Stimulated activated CD8-positive, alpha-beta memory T cell treated with anti-CD3 and anti-CD28 coated beads, Interleukin-2, amount 100 ng/mL, for 1 hour (primary cell): ENCODE data around the gene LYPLAL1.
"Not testable (repeated sequence)": the region's sequence is repeated elsewhere in the genome, so short reads cannot be mapped to it uniquely, and the experiment has no call there.

Experiments used
- DNase-seq, 2 donors: peaks; one replicate each; pipeline ENCODE4 v3.0.0-alpha.2; 2020; ENCODE audit warnings: low read depth in 2 of 2

The LYPLAL1 gene

GRCh38 chr1:219215477-219215876 lies 41.8 kb downstream of the LYPLAL1 start:
- DNase-seq, result no peak

DNA sequence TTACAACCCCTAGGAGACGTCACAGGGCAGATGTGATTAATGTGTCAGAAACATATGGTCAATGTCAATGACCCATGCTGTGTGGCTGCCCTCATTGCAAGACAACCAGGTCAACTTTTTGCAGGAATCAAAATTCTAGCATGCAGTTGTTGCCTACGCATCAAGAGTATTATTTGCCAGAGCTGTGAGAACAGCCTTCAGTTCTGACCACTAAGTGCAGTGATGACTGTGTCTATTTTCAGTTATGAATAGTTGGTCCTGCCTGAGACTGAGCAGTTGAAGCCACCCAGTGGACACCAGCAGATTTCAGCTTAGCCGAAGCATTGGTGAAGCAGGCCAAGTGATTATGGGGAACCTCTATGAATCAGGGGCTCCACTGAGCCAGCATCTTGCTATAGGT lies 47.3 kb downstream of the LYPLAL1 start:
- no peak for DNase-seq

DNA sequence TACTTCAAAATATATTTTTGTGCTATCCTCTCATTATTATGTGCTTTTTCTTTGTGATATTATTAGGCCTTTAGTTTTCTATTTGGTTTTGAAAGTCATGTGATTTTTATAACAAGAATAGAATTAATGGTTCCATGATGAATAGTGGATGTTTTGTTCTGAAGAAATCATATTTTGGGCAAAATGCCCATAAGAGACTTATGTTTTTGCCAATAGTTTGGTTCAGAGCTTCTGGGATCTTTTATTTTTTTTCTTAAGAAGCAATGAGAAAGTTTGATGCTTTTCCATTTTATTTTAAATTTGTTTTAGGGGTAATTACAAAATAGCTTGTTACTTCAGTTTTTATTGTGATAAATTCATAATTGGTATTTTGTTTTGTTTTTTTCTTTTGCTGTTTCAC lies 49.8 kb downstream of the LYPLAL1 start:
- DNase-seq, result no peak

DNA sequence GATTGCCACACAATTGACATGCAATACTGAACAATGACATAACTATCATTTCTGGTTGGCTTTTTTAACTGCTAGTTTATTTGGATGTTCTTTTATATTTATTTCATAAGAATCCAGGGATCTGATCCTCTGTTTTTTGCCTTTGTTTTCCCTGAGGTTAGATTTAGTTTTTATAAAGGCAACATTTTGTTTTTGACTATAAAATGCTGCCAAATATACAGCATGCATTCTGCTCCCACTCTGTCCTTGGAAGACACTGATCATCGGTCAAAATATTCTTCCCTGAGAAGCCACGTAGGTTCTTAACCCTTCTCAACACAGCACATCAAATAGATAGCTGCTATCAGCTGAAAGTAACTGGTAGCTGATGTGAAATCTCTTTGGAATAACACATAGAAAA lies 52.5 kb downstream of the LYPLAL1 start:
- DNase-seq, result no peak

- DNase-seq, result no peak
These were observed 53.8 kb downstream of the LYPLAL1 start for GRCh38 chr1:219227360-219228057.

GRCh38 chr1:219228058-219228419 lies 54.4 kb downstream of the LYPLAL1 start:
- no peak for DNase-seq

DNA sequence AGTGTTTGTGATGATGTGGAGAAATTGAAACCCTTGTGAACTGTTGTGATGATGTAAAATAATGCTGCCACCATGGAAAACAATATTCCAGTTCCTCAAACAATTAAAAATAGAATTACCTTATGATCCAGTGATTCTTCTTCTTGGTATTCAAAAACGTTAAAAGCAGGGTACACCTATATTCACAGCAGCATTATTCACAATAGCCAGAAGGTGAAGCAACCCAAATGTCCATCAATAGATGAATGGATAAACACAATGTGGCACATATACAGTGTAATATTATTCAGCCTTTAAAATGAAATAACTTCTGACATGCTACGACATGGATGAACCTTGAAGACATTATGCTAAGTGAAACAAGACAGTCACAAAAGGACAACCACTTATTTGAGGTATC lies 59.2 kb downstream of the LYPLAL1 start:
- DNase-seq, result no peak

DNA sequence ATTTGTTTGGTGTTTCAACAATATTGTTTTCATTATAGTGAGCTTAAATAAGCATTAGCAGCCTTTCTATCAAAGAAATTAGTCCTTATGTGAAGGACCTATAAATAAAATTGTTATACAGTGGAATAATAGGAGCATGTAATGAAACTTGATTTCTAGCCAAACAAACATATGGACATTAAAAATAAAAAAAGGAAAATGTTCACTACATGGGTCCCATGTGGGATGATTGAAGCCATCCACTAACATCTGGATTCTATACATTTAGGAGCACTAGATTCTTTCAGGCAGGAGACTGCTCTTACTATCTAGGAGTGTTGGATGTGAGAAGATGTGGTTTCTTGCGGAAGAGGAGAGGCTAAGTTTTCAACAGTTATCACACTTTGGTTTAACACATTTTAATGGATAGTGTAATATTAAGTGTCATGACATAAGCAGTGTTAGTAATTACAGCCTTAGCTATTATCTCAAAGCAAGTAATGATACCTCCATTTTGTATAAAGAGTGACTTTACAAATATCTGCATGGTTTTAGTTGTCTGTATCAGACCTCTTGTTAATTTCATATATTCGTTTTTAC lies 62.3 kb downstream of the LYPLAL1 start:
- DNase-seq, result no peak

- no peak for DNase-seq
These were observed 63.4 kb downstream of the LYPLAL1 start for GRCh38 chr1:219236933-219237610.

DNA sequence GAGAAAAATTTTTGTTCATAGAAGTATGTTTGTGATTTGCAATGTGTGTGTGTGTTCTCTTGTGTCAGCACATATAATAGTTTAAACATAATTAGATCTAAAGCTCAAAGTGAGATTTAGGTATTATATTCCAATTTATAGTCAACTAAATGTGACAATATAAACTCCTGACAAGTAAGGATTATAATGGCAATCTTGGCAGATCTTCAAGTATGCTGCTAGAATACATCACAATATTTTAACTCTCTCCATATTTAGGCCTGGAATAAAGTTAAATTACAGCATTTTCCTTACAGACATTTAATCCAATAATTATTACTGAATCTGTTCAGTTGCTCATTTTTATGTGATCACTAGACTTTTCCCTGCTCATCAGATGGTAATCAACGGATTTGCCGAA lies 65.8 kb downstream of the LYPLAL1 start:
- DNase-seq, result no peak

DNA sequence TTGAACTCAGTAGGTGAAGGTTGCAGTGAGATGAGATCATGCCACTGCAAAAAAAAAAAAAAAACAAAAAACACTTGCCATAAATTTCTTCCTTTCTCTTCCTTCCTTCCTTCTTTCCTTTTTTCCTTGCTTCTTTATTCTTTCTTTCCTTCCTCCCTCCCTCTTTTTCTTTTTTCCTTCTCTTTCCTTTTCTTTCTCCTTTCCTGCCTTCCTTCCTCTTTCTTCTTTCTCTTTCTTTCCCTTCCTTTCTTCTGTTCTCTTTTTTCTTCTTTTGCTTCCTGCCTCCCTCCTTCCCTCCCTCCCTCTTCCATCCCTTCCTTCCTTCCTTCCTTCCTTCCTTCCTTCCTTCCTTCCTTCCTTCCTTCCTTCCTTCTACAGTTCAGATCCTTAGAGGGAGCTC lies 71.2 kb downstream of the LYPLAL1 start:
- DNase-seq, result no peak

GRCh38 chr1:219247441-219247840 lies 73.8 kb downstream of the LYPLAL1 start:
- no peak for DNase-seq

DNA sequence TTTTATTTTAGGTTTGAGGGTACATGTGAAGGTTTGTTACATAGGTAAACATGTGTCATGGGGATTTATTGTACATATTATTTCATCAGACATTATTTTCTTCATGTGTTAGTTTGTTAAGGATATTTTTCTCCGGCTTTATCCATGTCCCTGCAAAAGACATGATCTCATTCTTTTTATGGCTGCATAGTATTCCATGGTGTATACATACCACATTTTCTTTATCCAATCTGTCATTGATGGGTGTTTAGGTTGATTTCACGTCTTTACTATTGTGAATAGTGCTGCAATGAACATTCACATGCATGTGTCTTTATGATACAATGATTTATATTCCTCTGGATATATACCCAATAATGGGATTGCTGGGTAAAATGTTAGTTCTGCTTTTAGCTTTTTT lies 76.8 kb downstream of the LYPLAL1 start:
- not testable (repeated sequence) for DNase-seq

DNA sequence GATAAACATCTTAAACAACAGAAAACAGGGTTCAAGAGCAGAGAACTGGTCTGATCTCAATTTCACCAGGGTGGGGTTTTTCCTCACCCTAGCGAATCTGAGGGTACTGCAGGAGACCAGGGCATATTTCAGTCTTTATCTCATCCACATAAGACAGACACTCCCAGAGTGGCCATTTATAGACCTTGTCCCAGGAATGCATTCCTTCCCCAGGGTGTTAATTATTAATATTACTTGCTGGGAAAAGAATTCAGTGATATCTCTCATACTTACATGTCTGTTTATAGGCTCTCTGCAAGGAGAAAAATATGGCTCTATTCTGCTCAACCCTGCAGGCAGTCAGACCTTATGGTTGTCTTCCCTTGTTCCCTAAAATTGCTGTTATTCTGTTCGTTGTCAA lies 84.1 kb downstream of the LYPLAL1 start:
- DNase-seq, result no peak

- DNase-seq, result no peak
These were observed 87.8 kb downstream of the LYPLAL1 start for GRCh38 chr1:219261454-219261853.
